HTERT RPE-1 (cell line): ENCODE data around the gene CACTIN.
"Not testable (repeated sequence)": the region's sequence is repeated elsewhere in the genome, so short reads cannot be mapped to it uniquely, and the experiment has no call there.

Experiments
- in situ Hi-C: fragments of 300-500 bp; cut with MboI; formaldehyde crosslinking; loops from 4 replicates; pipeline ENCODE4 v1.14.3; 2020; ENCODE audit warnings: low sequenced_read_pairs

CACTIN gene

DNA sequence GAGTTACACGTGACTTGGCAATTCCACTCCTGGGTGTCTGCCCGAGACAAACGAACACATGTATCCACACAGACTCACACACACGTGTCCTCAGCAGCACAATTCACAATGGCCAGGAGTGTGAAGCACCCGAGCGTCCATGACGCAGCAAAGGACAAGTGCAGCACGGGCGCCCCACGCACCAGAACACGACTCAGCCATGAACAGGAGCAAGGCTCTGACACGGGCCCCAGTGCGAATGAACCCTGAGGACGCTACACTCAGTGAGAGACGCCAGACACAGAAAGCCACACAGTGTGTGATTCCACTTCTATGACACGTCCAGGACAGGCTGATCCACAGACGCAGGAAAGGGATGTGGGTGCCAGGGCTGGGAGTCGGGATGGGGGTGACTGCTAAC is 37.2 kb upstream of the CACTIN start:
- in situ Hi-C loops = no loop called here

DNA sequence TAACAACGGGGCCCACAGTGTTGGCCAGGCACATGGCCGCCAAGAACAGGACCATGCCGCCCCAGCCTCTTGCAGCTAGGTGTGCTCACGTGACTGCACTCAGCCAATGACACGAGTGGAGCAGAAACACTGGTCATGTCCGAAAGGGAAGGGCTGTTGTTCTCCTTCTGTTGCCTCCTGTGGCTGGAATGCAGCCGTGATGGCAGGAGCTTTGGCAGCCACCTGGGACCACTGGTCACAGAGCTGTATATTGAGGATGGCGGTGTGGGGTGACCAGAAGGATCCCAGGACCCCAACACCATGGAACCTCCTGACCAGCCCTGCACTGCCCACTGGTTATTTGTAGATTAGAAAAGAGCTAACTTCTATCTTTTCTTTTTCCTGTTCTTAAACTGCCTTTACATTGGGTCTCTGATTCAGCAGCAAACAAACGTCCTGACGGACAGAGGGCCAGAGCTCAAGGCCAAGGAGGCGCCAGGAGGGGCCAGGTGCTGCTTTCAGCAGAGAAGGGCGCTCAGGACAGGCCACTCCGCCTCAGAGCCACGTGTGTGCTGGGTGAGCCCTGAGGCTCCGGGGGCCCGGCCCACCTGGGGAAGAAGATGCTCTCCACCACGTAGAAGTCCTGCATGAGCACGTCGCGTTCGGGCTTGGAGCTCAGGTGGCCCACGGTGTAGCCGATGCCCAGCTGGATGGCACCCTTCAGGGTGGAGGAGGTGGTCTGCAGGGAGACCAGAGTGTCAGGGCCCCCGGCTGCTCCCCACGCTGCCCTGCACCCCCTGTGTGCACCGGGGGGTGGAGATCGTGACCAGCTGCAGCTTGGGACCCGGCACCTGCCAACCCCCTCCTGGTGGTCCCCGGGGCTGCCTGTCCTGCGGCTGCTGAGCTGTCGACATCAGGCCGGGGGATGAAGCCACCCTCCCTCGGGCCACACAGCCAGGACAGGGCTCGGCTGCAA is 35.0 kb upstream of the CACTIN start:
- in situ Hi-C loops = no loop called here

DNA sequence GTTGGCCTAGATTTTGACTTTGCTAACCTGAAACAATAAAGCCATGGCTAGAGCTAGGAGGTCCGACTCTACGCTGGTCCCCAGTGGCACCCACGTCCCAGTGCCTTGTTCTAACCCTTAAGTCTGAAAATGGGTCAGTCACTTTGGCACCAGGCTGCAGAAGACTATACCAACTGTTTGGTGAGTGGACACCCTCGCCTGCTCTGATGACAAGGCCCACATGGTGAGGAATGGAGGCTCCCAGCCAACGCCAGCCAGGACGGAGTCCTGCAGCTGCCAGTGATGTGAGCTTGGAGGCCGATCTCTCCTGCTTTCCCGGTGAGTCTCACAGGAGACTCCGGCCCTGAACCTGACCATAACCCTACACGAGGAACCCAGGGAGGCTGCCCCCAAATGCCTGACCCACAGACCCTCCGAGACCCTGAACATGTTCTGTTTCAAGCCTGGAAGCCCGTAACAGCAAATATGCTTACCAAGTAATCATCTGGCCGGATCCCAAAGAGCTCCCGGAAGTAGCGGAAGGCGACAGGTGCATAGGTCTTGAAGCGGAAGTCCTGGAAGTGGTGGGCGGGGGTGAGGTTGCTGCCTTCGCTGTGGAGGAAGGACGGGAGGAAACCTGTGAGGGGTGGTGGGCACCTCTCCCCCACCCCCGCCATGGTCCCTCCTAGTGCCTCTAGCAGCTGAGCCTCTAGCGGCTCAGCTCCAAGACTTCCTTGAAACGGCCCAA is 34.1 kb upstream of the CACTIN start:
- in situ Hi-C loops = no loop called here

DNA sequence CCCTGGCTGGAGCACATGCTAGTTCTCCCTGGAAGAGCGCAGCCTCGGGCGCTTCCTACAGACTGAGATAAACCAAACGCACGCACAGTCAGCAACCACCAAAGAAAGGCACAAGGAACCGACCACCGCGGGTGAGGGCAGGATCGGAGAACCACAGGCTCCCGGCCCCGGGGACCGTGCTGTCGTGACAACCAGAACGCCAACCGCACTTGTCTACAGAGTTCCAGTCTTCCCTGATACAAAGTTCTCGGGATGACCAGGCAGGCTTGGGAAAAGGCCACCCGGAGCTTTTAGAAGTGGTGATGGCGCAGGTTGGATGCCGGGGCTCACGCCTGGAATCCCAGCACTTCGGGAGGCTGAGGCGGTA is 33.1 kb upstream of the CACTIN start:
- in situ Hi-C loops = no loop called here

DNA sequence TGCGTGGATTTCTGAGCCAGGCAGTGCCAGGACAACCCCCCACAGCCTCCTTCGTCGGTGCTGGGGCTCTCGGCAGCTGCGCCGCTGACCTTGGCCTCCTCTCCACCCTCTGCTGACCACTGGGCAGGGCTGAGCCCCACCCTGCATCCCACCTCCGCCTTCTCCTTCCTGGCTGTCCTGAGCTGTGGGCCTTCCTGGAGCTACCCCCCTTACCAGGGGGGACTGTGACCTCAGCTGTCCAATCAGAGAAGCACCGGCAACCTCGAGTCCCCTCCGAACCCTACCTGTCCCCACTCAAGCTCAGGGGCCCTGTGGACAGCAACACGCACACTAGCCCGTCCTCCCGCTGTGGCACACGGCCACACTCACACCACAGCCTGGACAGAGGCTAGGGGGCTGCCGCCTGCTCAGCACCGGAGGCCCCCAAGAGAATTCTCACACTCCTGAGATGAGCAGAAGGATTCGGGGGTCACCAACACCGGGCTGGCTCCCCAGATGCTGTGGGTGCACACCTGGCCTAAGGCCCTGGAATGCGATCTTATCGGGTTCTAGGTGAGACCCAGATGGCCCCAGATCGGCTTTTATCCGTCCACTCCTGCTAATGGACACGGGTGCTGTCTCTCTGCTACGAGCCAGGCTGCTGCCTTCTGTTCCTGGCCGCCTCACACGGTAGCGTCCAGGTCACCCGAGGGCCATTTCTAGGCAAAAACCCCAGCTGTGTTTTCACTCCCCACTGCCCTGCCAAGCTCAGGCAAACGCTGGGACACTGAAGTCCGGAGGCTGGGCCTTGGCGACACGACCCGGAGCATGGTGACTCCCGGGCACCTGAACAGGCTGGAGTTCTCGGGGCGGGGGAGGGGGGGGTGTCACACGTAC is 32.5 kb upstream of the CACTIN start:
- in situ Hi-C loops = no loop called here

DNA sequence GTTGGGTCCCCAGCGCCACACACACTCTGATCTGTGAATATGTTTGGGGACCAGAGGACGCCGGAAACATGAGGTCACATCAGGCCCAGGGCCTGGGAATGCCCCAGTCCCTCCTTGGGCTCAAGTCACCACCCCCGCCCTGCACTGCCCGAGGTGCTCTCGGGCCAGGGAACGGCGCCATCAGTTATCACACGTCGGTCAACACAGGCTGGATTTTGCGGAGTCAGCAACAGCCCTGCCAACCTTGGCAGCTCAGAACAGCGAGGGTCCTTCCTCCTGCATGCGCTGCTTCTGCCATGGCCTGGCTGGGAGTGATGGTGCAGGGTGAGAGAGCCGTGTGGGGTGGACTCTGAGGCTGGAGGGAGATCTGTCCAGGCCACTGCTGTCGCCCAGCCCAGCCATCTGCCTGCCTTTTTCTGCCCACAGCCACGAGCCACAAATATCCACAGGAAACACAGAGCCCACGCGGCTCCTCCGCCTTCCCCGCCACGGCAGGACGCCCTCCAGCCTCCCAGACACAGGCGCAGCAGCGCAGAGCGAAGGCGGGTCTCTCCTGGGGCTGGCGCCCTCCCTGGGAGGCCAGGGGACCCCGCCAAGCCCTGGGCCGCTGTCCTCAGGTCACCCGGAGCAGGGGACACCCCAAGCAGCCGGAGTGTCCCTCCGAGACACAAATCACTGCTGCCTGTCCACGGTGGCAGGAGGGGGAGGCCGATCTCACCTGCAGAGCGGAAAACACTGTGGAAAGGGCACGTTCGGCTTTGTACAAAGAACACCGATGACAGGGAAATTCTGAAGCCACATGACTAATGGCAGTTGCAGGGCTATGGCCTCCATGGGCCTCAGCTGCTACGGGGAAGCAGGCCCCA is 31.6 kb upstream of the CACTIN start:
- in situ Hi-C loops = no loop called here

DNA sequence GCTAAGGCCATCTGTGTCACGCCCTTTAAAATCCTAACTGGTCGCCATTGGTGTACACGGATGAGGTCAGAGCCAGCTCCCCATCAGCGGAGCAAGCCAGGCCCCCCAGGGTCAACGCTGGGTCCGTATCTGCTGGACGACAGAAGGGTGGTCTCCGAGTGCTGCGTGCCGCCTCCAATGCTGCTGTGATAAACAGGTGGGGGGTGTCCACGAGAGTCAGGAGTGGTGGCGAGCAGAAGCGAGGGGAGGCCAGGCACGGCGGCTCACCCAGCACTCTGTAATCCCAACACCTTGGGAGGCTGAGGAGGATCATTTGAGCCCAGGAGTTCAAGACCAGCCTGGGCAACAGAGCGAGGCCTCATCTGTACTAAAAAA is 30.8 kb upstream of the CACTIN start:
- in situ Hi-C loops = no loop called here

DNA sequence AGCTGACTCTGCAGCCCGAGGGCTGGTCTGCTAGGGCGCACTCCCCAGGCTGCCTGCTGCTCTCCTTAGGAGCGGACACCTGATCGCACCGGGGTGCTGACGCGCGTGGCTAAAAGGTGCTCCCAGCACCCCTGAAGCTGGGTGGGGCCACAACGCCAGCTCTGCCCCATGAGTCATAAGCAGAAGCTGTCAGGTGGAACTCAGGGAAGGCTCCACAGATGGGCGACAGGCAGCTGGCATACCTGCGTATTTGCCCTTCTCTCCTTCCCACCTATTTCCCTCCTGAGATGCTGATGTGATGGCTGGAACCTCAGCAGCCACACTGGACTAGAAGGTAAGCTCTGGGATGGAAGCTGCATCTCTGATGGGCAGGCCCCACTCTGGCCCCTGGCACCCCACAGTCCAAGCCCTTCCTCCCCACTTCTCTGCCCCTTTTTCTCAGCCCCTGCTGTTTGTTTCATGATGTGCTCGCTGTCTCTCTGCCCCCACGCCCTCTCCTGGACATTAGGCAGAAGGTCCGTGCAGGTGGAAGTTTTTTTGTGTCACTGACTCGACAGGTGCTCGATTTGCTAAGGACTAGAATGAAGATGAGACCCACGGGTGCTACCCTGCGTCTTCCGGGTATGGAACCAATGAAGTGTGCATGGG is 30.3 kb upstream of the CACTIN start:
- in situ Hi-C loops = no loop called here

DNA sequence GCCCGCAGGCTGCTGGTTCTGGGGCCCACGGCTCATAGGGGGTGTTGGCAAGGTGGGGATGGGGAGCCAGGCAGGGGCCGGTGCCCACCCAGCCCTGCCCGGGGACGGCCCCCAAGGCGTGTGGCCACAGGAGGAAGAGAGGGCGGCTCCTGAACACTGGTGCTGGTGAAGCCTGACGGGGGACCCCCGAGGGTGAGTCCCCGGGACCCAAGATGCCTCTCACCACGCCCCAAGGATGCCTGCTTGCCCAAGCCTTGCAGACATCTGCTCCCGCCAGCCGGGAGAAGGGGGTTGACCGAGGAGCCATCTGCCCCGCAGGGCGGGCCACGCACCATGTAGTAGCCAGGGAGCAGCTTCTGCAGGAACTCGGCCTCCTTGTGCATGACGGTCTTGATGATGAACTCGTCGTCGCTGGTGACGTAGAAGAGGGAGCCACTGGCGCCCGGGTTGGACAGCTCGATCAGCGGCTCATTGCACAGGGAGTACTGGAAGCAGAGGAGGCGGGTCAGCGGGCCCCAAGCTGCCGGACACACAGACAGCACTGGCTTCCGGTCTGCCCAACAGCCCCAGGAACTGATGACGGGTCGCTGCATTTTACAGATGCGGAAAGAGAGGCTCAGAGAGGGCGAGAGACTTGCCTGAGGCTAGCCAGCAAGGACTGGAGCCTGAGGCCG is 29.6 kb upstream of the CACTIN start:
- in situ Hi-C loops = no loop called here

DNA sequence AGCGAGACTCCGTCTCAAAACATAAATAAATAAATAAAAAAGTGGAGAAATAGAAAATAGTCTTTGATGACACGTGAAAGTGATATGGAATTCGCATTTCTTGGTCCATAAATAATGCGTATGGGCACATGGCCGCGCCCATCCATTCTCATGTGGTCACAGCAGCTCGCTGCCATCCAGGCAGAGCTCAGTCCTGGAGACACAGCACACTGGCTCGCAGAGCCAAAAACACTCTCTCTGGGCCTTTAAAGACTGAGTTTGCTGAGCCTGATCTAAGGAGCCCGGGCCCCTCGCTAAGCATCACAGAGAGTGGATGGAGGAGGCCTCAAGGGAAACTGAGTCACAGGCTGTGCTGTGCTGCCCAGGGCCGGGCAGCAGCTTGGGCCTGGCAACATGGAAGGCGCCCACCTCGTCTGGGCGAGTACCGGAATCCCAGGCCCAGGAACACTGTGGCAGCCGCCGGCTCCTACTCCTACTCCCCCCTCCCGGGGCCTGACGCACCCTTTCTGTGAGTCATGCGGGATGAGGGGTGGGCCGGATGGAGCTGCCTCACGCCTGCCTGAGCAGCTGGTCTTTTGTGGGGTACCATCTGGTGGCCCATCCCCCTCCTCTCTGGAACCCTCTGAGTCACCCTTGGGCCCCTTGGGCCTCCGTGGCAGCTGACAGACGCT is 28.9 kb upstream of the CACTIN start:
- in situ Hi-C loops = no loop called here

DNA sequence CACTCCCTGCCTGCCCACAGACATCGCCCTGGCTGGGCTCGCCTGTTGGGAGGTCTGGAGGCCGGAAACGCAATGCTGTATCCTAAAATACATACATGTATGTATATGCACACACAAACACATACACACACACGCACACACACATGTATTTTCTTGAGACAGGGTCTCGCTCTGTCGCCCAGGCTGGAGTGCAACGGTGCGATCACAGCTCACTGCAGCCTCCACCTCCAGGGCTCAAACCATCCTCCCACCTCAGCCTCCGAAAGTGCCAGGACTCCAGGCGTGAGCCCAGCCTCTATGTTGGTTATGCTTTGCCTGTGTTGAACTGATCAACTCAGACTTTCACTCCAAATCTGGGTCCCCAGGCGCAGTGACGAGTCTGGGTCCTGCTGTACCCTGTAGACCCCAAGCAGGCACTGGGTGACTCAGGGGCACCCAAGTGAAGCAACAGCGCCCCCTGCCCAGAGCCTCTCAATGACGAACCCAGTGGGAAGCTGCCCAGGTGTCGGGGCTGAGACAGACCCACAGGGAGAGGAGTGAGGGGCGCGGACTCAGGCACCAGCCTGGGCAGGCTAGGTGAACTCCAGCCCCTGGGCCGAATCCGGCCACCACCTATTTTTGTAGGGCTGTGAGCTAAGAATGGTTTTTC is 27.4 kb upstream of the CACTIN start:
- in situ Hi-C loops = no loop called here

DNA sequence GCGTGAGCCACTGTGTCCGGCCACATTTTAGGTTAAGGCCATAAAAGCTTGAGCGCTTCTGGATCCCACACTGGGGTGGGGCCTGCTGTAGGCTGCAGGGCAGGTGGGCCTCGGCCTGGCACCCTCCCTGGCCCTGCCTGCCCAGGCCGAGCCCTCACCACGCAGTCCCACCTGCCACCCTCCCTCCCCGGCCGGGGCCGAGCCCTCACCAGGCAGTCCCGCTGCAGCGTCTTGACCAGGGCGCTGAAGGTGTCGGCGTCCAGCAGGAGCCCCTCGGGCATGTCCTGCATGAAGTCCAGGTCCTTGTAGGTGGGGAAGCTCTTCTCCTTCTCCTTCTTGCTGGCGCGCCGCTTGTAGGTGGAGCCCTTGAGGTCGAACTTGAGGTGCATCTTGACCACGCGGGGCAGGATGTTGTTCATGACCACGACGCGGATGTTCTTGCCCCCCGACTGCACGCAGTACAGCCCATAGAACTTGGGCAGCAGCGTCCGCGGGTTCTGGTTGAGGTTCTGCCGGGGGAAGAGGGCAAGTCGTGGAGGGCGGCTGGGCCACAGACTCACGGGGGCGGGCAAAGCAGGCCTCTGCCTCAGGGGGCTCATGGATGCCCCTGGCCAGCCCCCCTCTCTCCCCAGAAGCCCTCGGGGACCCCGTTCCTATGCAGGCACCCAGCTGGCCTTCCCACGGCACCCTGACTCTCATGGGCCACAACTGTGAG is 26.6 kb upstream of the CACTIN start:
- in situ Hi-C loops = no loop called here

DNA sequence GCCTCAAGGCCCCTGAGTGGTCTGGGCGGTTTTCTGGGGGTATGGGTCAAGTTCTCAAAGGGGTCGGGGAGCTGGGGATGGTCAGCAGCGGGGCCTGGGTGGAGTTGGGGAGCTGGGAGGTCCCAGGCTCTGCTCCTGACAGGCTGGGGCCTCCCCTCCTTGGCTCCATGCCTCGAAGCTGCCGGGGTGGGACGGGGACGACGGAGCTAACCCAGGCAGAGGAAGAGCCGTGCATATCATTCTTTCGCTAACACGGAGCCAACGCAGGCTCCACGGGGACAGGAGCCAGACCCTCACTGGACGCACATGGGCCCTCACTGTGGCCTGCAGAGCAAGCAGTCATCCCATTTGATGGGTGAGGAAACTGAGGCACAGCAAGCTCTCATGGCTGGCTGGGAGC is 25.8 kb upstream of the CACTIN start:
- in situ Hi-C loops = no loop called here

DNA sequence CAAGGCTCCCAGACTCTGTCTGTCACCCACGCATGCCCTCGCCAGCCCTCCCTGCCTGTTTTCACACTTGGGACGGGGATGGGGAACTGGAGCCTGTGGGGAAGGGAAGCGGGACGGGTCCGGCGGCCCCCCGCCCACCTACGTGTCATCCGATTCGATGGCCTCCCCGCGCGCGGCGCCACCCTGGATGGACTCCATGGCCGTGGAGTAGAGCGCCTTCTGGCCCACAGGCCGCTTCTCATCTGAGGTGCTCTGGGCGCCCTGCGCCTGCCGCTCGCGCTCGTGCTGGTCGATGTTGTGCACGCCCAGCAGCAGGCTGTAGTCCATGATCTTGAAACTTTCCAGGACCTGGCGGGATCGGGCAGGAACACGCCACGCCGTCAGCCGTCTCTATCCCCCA is 25.1 kb upstream of the CACTIN start:
- in situ Hi-C loops = no loop called here

DNA sequence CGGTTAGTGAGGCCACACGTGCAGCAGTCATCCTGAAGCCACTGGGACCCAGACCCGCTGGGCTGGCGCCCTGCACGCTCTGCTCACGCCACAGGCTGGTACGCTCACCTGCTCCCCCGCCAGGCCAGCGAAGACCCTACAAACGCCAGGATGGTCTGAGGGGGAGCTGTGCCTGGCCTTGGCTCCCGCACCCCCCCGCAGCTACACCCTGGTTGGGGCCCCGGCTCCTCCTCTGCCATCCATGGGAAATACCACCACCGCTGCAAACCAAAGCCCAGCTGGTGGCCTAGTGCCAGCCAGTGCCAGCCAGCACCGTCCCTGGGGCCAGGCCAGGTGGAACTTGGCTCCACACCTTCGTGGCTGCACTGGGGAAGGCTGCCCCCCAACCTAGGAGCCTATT is 23.3 kb upstream of the CACTIN start:
- in situ Hi-C loops = no loop called here

DNA sequence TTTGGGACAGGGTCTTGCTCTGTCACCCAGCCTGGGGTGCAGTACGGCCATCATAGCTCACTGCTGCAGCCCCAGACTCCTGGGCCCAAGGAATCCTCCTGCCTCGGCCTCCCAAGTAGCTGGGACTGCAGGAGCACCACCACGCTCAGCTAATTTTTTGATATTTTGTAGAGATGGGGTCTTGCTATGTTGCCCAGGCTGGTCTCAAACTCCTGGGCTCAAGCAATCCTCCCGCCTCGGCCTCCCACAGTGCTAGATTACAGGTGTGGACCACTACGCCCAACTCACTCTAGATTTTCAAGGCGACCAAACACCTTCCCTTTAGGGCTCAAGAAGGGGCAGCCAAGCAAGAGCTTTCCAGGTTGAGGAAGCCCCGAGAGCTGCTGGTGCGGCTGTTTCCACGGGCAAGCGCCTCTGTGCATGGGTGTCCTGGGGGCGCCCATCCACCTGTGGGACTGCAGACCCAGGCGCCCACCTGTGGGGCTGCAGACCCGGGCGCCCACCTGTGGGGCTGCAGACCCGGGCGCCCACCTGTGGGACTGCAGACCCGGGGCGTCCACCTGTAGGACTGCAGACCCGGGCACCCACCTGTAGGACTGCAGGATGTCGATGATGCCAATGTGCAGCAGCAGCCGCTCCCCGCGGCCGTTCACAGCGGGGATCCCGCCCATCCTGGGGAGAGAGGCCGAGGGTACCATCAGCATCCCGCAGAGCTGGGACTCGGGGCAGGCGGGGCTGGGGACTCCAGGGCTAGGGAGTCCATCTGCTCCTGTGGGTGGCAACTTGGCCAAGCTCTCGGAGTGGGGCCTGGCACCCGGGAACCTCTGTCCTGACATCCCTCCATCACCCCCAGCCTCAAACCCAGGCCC is 21.7 kb upstream of the CACTIN start:
- in situ Hi-C loops = no loop called here

DNA sequence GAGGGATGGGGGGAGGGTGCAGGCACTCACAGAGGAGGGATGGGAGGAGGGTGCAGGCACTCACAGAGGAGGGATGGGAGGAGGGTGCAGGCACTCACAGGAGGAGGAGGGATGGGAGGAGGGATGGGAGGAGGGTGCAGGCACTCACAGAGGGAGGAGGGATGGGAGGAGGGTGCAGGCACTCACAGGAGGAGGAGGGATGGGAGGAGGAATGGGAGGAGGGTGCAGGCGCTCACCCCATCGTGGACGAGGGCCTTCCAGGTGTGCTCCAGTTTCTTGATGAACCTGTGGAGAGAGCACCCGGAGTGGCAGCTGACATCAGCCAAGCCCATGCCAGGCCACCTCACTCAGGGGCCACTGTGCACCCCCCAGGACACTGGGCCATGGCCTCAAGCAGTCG is 20.5 kb upstream of the CACTIN start:
- in situ Hi-C loops = not testable (repeated sequence)
